SU-DHL-6 (cell line): ENCODE results near the gene IGSF11.

Experiments used
- H2AFZ ChIP-seq: fragments of 200-600 bp; sonication (generic); 2 replicates; pipeline ENCODE4 v1.6.1; 2014; ENCODE audit warnings: low read depth, mild to moderate bottlenecking, moderate library complexity, mixed read lengths, antibody characterized with exemption, low read length; ENCODE audit not compliant: severe bottlenecking
- H3F3A ChIP-seq: fragments of 200-600 bp; shearing (Covaris generic); 2 replicates; pipeline ENCODE4 v1.6.0; 2016; ENCODE audit warnings: antibody characterized with exemption, mild to moderate bottlenecking; ENCODE audit not compliant: insufficient read depth
- H3K27ac ChIP-seq: fragments of 200-600 bp; sonication (generic); 2 replicates; pipeline ENCODE4 v1.5.1; 2016; ENCODE audit warnings: low read depth, mild to moderate bottlenecking, low read length, moderate library complexity, mixed read lengths
- H3K27me3 ChIP-seq: fragments of 200-600 bp; sonication (generic), shearing (Covaris generic); 2 replicates; pipeline ENCODE4 v1.6.0; 2014; ENCODE audit warnings: mild to moderate bottlenecking, low read length
- H3K36me3 ChIP-seq: fragments of 200-600 bp; sonication (generic); 2 replicates; pipeline ENCODE4 v1.6.1; 2014; ENCODE audit warnings: mild to moderate bottlenecking, low read length, mixed read lengths
- H3K4me2 ChIP-seq: fragments of 300-600, 200-600 bp; shearing (Covaris generic), sonication (generic); 2 replicates; pipeline ENCODE4 v1.6.0; 2014; ENCODE audit warnings: low read length, low read depth, mild to moderate bottlenecking; ENCODE audit not compliant: poor library complexity, severe bottlenecking
- H3K4me3 ChIP-seq: fragments of 200-600 bp; sonication (generic); 2 replicates; pipeline ENCODE4 v1.5.1; 2014; ENCODE audit warnings: antibody characterized with exemption, low read length, mild to moderate bottlenecking, mixed read lengths; ENCODE audit not compliant: insufficient read depth, poor library complexity, severe bottlenecking
- H3K79me2 ChIP-seq: fragments of 200-600 bp; sonication (generic); 2 replicates; pipeline ENCODE4 v1.6.1; 2014; ENCODE audit warnings: mild to moderate bottlenecking, low read length, moderate library complexity; ENCODE audit not compliant: insufficient read depth
- H3K9ac ChIP-seq: fragments of 200-600 bp; sonication (generic); 2 replicates; pipeline ENCODE4 v1.7.0; 2014; ENCODE audit warnings: mild to moderate bottlenecking, low read length
- H3K9me2 ChIP-seq: fragments of 200-600 bp; sonication (generic); replicated peaks from 2 replicates; pipeline ENCODE4 v1.6.1; 2014; ENCODE audit warnings: low read length; ENCODE audit not compliant: insufficient read depth
- H3K9me3 ChIP-seq: fragments of 200-600 bp; sonication (generic); 2 replicates; pipeline ENCODE4 v1.6.1; 2014; ENCODE audit warnings: low read length, mixed read lengths; ENCODE audit not compliant: insufficient read depth
- H4K20me1 ChIP-seq: fragments of 200-600 bp; sonication (generic); 2 replicates; pipeline ENCODE4 v1.6.1; 2014; ENCODE audit warnings: low read depth, mild to moderate bottlenecking, antibody characterized with exemption, low read length, moderate library complexity, mixed read lengths
- EZH2phosphoT487 ChIP-seq: fragments of 200-600 bp; sonication (generic), shearing (Covaris generic); conservative IDR thresholded peaks from 2 replicates; pipeline ENCODE4 v1.6.1; 2018; ENCODE audit warnings: mild to moderate bottlenecking, antibody characterized with exemption, low read length, moderate library complexity, mixed read lengths
- TF ChIP-seq, protein P1 (sequence below): fragments of 200-600 bp; sonication (generic); IDR thresholded peaks from one replicate; pipeline ENCODE4 v1.5.1; 2017; ENCODE audit warnings: antibody characterized with exemption, mild to moderate bottlenecking, low read length, moderate library complexity; ENCODE audit not compliant: insufficient read depth, poor library complexity, severe bottlenecking

Gene IGSF11

DNA sequence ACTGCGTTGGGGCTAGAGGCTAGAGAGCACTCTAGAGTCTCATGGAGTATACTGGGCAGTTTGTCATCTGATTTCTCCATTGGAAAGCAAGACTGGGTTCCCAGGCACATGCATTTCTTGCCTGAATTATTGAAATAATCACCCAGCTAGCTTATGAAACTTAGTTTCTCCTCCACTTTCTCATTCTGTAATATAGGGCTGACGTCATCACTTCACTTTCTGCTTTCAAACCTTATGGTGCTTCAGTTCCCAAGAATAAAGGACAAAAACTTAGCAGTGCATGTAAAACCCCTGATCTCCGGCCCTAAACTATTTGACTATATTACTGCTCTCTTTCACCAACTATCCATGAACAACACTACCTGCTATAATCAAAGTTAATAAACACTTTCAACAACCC lies 147.9 kb downstream of the IGSF11 start:
- H4K20me1 ChIP-seq: no peaks in the 10 kb centered on the region
- H3K27me3 ChIP-seq: no peaks in the 10 kb centered on the region
- H3K4me3 ChIP-seq: no peak overlapping the region
- H3F3A ChIP-seq: no peaks in the 10 kb centered on the region
- TF ChIP-seq, protein P1, sequence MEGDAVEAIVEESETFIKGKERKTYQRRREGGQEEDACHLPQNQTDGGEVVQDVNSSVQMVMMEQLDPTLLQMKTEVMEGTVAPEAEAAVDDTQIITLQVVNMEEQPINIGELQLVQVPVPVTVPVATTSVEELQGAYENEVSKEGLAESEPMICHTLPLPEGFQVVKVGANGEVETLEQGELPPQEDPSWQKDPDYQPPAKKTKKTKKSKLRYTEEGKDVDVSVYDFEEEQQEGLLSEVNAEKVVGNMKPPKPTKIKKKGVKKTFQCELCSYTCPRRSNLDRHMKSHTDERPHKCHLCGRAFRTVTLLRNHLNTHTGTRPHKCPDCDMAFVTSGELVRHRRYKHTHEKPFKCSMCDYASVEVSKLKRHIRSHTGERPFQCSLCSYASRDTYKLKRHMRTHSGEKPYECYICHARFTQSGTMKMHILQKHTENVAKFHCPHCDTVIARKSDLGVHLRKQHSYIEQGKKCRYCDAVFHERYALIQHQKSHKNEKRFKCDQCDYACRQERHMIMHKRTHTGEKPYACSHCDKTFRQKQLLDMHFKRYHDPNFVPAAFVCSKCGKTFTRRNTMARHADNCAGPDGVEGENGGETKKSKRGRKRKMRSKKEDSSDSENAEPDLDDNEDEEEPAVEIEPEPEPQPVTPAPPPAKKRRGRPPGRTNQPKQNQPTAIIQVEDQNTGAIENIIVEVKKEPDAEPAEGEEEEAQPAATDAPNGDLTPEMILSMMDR: no peak
- no peak for TF ChIP-seq EZH2phosphoT487
- no peak overlapping the region for H3K4me2 ChIP-seq
- H3K9me3 ChIP-seq: no peaks in the 10 kb centered on the region
- H3K36me3 ChIP-seq: no peaks in the 10 kb centered on the region
- H3K9me2 ChIP-seq: no peaks in the 10 kb centered on the region
- H3K9ac ChIP-seq: no peak overlapping the region
- no peaks in the 10 kb centered on the region for H3K79me2 ChIP-seq
- H2AFZ ChIP-seq: no peak overlapping the region
- H3K27ac ChIP-seq: no peak overlapping the region

DNA sequence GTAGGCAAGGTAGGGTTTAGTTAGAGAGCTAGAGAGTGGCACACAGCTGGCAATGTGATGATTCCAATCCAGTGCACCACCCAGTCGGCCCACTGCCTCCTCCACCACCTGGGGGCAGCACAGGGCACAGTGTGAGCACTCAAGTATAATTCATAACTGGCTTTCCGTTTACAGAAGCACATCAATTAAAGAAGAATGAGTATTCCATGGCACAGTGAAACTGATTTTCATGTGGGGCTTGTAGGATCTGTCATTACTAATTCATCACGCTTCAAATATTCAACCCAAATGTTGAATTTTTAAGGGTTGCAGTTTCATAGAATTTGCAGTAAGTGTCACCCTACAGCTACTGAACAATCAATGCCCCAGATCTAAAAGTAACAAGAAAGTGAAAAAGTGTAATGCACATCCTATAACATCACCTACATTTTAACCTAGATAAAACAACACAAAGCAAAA lies 149.9 kb downstream of the IGSF11 start:
- H3K4me2 ChIP-seq: no peak overlapping the region
- H4K20me1 ChIP-seq: no peaks in the 10 kb centered on the region
- no peak overlapping the region for H3K27ac ChIP-seq
- H3K79me2 ChIP-seq: no peaks in the 10 kb centered on the region
- H3K27me3 ChIP-seq: no peaks in the 10 kb centered on the region
- no peak overlapping the region for H3K4me3 ChIP-seq
- H3K36me3 ChIP-seq: no peaks in the 10 kb centered on the region
- no peaks in the 10 kb centered on the region for H3F3A ChIP-seq
- H2AFZ ChIP-seq: no peak overlapping the region
- H3K9ac ChIP-seq: no peak overlapping the region
- no peak for TF ChIP-seq EZH2phosphoT487
- TF ChIP-seq, protein P1: peak; percentile 89
- H3K9me3 ChIP-seq: no peaks in the 10 kb centered on the region
- H3K9me2 ChIP-seq: no peaks in the 10 kb centered on the region

DNA sequence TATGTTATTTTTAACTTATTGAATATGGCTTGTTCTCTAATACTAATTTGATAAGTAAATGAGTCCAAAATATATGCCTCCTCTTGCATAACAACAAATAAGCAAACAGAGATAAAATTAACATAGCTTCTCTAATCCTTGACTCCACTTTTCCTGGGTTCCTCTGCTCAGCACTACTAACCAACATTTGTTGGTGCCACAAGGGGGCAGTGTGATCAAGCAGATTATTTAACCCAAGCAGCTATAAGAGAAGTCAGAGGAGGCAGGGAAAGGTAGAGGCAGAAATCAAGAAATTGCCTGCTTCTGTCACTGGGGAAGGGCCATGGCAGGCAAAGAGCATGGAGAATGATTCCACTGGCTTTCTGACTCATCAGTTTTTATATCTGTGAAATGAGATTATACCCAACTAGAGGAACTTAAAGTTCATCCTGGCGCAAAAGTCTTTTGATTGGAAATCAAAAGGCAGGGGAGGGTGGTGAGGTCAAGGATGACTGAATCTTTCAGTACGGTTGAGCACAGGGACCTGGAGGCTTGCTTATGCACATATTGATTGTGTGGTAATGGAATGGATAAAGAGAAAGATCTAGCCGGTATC lies 152.2 kb downstream of the IGSF11 start:
- Histone ChIP-seq H3K4me3 (no peak overlapping the region), H3F3A (no peaks in the 10 kb centered on the region), H3K27ac (no peak overlapping the region), H4K20me1 (no peaks in the 10 kb centered on the region), H3K27me3 (no peaks in the 10 kb centered on the region), H3K9ac (no peak overlapping the region), H3K79me2 (no peaks in the 10 kb centered on the region), H3K36me3 (no peaks in the 10 kb centered on the region), H3K9me2 (no peaks in the 10 kb centered on the region), H3K9me3 (no peaks in the 10 kb centered on the region), H2AFZ (no peak overlapping the region), H3K4me2 (no peak overlapping the region)
- TF ChIP-seq, protein P1: peak; percentile 57
- no peak for TF ChIP-seq EZH2phosphoT487
